ENCODE results near the gene TSHZ3.

- TF ChIP-seq CTCF (IDR thresholded peaks at IDR 0.05; ENCODE audit: insufficient read depth, low read depth, low read length) (no peak), EZH2 (IDR thresholded peaks at IDR 0.05; ENCODE audit: insufficient read depth, low read length) (no peak)
Observed at GRCh38 chr19:31391518-31391917, 42.3 kb upstream of the TSHZ3 start.

All from astrocyte (in vitro differentiated cells and primary cell).